Posterior cingulate gyrus (tissue), 11 donors: ENCODE results near the gene C11orf86.
A peak's percentile ranks its signal among the peaks of the same experiment; 100 is the strongest.
"Not testable (repeated sequence)": the region's sequence is repeated elsewhere in the genome, so short reads cannot be mapped to it uniquely, and the experiment has no call there.

Experiments used
- DNase-seq, 10 donors: peaks; one replicate each; pipeline versions ENCODE4 v3.0.0 to v3.0.0-alpha.2; 2020 to 2021; ENCODE audit warnings: mixed read lengths in 3 of 10
- intact Hi-C: fragments of 100-400 bp; cut with DNase I; formaldehyde crosslinking; loops from one replicate; pipeline ENCODE4 v1.15.1; 2023

Gene C11orf86

GRCh38 chr11:66986178-66986545 is 11.1 kb downstream of the C11orf86 start:
- DNase-seq, result no peak
- intact Hi-C loops, result no loop called here

GRCh38 chr11:66987158-66987620 is 12.1 kb downstream of the C11orf86 start:
- intact Hi-C loops, result no loop called here
- DNase-seq, result no peak

GRCh38 chr11:66987924-66988637 is 13.0 kb downstream of the C11orf86 start:
- intact Hi-C loops, result no loop called here
- DNase-seq, result no peak

GRCh38 chr11:66988741-66989140 is 13.6 kb downstream of the C11orf86 start:
- DNase-seq, intact Hi-C loops: not testable (repeated sequence)

- DNase-seq, intact Hi-C loops: not testable (repeated sequence)
These were observed 14.3 kb downstream of the C11orf86 start for GRCh38 chr11:66989360-66989759.

GRCh38 chr11:66992041-66992440 is 16.9 kb downstream of the C11orf86 start:
- intact Hi-C loops, result no loop called here
- no peak for DNase-seq

GRCh38 chr11:66996609-66997273 is 21.6 kb downstream of the C11orf86 start:
- no peak for DNase-seq
- intact Hi-C loops, result no loop called here

- intact Hi-C loops, result no loop called here
- no peak for DNase-seq
These were observed 24.5 kb downstream of the C11orf86 start for GRCh38 chr11:66999555-66999954.

- no peak for DNase-seq
- intact Hi-C loops, result no loop called here
These were observed 26.2 kb downstream of the C11orf86 start for GRCh38 chr11:67001332-67001731.

GRCh38 chr11:67002297-67002913 is 27.3 kb downstream of the C11orf86 start:
- no peak for DNase-seq
- intact Hi-C loops, result no loop called here

GRCh38 chr11:67002921-67003411 is 27.9 kb downstream of the C11orf86 start:
- intact Hi-C loops, result no loop called here

GRCh38 chr11:67005200-67005599 is 30.1 kb downstream of the C11orf86 start:
- DNase-seq, result not testable (repeated sequence)

More at GRCh38 chr11:67002921-67003411, 27.9 kb downstream of the C11orf86 start:
- no peak for DNase-seq

GRCh38 chr11:67006029-67006884 is 31.2 kb downstream of the C11orf86 start:
- DNase-seq, result peak in 2 of 10 donors; percentile 8 to 16
- intact Hi-C loops, result no loop called here

More at GRCh38 chr11:67005200-67005599, 30.1 kb downstream of the C11orf86 start:
- intact Hi-C loops, result not testable (repeated sequence)

- intact Hi-C loops, result no loop called here
- DNase-seq, result no peak
These were observed 32.0 kb downstream of the C11orf86 start for GRCh38 chr11:67007126-67007525.

- no peak for DNase-seq
- intact Hi-C loops, result no loop called here
These were observed 35.3 kb downstream of the C11orf86 start for GRCh38 chr11:67010296-67010905.

GRCh38 chr11:67013511-67014045 is 38.5 kb downstream of the C11orf86 start:
- no peak for DNase-seq
- intact Hi-C loops, result no loop called here

- intact Hi-C loops, result no loop called here
- DNase-seq, result no peak
These were observed 39.2 kb downstream of the C11orf86 start for GRCh38 chr11:67014343-67014742.

GRCh38 chr11:67015048-67015447 is 39.9 kb downstream of the C11orf86 start:
- intact Hi-C loops, result no loop called here
- DNase-seq, result no peak

- no peak for DNase-seq
- intact Hi-C loops, result no loop called here
These were observed 41.4 kb downstream of the C11orf86 start for GRCh38 chr11:67016550-67016949.

- intact Hi-C loops, result no loop called here
These were observed 45.8 kb downstream of the C11orf86 start for GRCh38 chr11:67020949-67021348.

More at GRCh38 chr11:67020949-67021348, 45.8 kb downstream of the C11orf86 start:
- no peak for DNase-seq
